ENCODE data around the gene SCARF1.

Gene SCARF1

DNA sequence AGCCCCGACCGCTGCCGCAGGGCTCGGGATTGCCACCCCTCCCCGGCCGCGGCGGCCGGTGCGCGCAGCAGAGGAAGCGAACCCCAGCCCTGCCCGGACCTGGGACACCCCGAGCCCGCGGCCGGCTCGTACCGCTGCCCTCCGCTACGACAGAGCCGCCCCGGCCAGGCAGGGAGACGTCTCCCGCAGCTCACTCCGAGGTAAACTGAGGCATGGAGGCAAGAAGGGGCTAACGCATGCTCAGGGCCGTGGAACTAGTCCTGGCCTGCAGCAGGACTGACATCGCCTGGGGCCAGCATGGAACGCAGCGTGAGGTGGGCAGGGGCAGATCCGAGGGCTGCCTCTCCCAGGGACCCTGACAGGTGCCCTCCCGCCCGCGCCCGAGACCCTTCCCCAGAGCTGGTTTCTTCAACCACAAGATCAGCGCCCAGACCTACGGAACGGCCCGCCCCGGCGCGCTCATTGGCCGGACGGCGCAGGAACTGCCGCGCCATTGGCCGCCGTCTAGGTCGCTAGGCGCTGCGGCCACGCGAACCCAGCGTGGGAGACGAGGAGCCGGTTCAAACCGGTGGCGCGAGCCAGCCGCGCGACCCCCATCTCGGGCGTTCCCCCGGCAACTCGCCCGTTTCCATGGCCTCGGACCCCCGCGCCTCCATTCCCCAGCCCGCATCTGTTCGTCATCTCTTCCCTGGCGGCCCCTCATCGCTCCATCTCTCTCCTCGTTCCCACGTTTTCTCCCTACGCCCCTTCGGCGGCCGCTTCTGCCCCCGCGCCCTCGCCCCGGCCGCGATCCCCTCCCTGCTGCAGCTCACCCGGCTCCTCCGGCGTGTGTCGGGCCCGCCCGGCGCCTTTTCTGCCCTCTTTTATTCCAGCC is 17.3 kb downstream of the SCARF1 start, which contains the start of gene SLC43A2:
TSS of gene SLC43A2 (minus strand) at position 853 of the 874 bp plus-strand sequence. CDS start 960 bp downstream, outside the sequence.
- H3K36me3 ChIP-seq (ENCODE audit: control insufficient read depth, insufficient read depth, low read length) = no peaks in the 10 kb centered on the region
- H3K9me3 ChIP-seq (ENCODE audit: control insufficient read depth, low read length) = no peaks in the 10 kb centered on the region
- peaks cover 28% of the 10 kb centered on the region for H3K27me3 ChIP-seq (ENCODE audit: control insufficient read depth, insufficient read depth, low read length, poor library complexity, severe bottlenecking)
- 0 to 1% methylated on average over 95 of the region's 95 CpGs for WGBS, 2 experiments
- peaks cover 17% of the 10 kb centered on the region for H3K4me1 ChIP-seq (ENCODE audit: control insufficient read depth, insufficient read depth, low read length)
- peak within 1 kb of the TSS; percentile 96 for H3K27ac ChIP-seq (ENCODE audit: insufficient read depth, low read depth, low read length, poor library complexity, severe bottlenecking)
- H3K4me3 ChIP-seq (ENCODE audit: insufficient read depth, low read depth, low read length) = peak within 1 kb of the TSS; percentile 81

GRCh38 chr17:1627182-1627981 is 18.1 kb downstream of the SCARF1 start:
- H3K27ac ChIP-seq (ENCODE audit: insufficient read depth, low read depth, low read length, poor library complexity, severe bottlenecking) = no peak overlapping the region
- H3K9me3 ChIP-seq (ENCODE audit: control insufficient read depth, low read length) = no peaks in the 10 kb centered on the region
- H3K36me3 ChIP-seq (ENCODE audit: control insufficient read depth, insufficient read depth, low read length) = no peaks in the 10 kb centered on the region
- peaks cover 28% of the 10 kb centered on the region for H3K27me3 ChIP-seq (ENCODE audit: control insufficient read depth, insufficient read depth, low read length, poor library complexity, severe bottlenecking)
- WGBS, 2 experiments = 34 to 36% methylated on average over 39 of the region's 39 CpGs
- H3K4me1 ChIP-seq (ENCODE audit: control insufficient read depth, insufficient read depth, low read length) = peaks cover 17% of the 10 kb centered on the region
- H3K4me3 ChIP-seq (ENCODE audit: insufficient read depth, low read depth, low read length) = peak overlapping the region; percentile 81

GRCh38 chr17:1626333-1626732 is 19.2 kb downstream of the SCARF1 start:
- Histone ChIP-seq H3K4me1 (ENCODE audit: control insufficient read depth, insufficient read depth, low read length) (peaks cover 21% of the 10 kb centered on the region), H3K27ac (ENCODE audit: insufficient read depth, low read depth, low read length, poor library complexity, severe bottlenecking) (no peak overlapping the region), H3K36me3 (ENCODE audit: control insufficient read depth, insufficient read depth, low read length) (no peaks in the 10 kb centered on the region), H3K9me3 (ENCODE audit: control insufficient read depth, low read length) (no peaks in the 10 kb centered on the region), H3K4me3 (ENCODE audit: insufficient read depth, low read depth, low read length) (no peak overlapping the region), H3K27me3 (ENCODE audit: control insufficient read depth, insufficient read depth, low read length, poor library complexity, severe bottlenecking) (peaks cover 28% of the 10 kb centered on the region)
- WGBS, 2 experiments = 39 to 43% methylated on average over 3 of the region's 3 CpGs

- Histone ChIP-seq H3K4me3 (ENCODE audit: insufficient read depth, low read depth, low read length) (no peak overlapping the region), H3K4me1 (ENCODE audit: control insufficient read depth, insufficient read depth, low read length) (peaks cover 26% of the 10 kb centered on the region), H3K9me3 (ENCODE audit: control insufficient read depth, low read length) (no peaks in the 10 kb centered on the region), H3K27me3 (ENCODE audit: control insufficient read depth, insufficient read depth, low read length, poor library complexity, severe bottlenecking) (peaks cover 24% of the 10 kb centered on the region), H3K36me3 (ENCODE audit: control insufficient read depth, insufficient read depth, low read length) (no peaks in the 10 kb centered on the region), H3K27ac (ENCODE audit: insufficient read depth, low read depth, low read length, poor library complexity, severe bottlenecking) (no peak overlapping the region)
- 90 to 91% methylated on average over 6 of the region's 6 CpGs for WGBS, 2 experiments
Observed at GRCh38 chr17:1625581-1625980, 20.0 kb downstream of the SCARF1 start.

DNA sequence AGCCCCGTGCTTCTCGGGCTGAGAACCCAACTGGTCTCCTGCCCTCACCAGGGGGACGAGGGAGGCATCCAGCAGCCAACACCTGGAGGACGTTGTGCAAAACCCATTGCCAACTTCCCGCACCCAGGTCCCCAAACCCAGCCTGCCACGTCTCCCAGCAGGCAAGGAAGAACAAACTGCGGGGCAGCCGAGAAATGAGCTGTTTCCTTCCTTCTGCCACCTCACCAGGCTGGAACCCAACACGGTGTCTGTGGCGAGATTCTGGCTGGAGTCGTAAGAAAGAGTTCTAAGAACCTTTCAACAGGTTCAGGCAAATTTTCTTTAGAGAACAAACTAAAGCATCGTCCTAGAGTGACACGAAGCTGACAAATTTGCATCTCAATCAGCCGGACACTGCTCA is 20.5 kb downstream of the SCARF1 start:
- Histone ChIP-seq H3K27me3 (ENCODE audit: control insufficient read depth, insufficient read depth, low read length, poor library complexity, severe bottlenecking) (peaks cover 18% of the 10 kb centered on the region), H3K9me3 (ENCODE audit: control insufficient read depth, low read length) (no peaks in the 10 kb centered on the region), H3K4me1 (ENCODE audit: control insufficient read depth, insufficient read depth, low read length) (peaks cover 26% of the 10 kb centered on the region), H3K4me3 (ENCODE audit: insufficient read depth, low read depth, low read length) (no peak overlapping the region), H3K36me3 (ENCODE audit: control insufficient read depth, insufficient read depth, low read length) (no peaks in the 10 kb centered on the region), H3K27ac (ENCODE audit: insufficient read depth, low read depth, low read length, poor library complexity, severe bottlenecking) (no peak overlapping the region)
- WGBS, 2 experiments = 91 to 92% methylated on average over 14 of the region's 14 CpGs

- Histone ChIP-seq H3K36me3 (ENCODE audit: control insufficient read depth, insufficient read depth, low read length) (no peaks in the 10 kb centered on the region), H3K9me3 (ENCODE audit: control insufficient read depth, low read length) (no peaks in the 10 kb centered on the region)
Observed at GRCh38 chr17:1624650-1625049, 20.9 kb downstream of the SCARF1 start.

DNA sequence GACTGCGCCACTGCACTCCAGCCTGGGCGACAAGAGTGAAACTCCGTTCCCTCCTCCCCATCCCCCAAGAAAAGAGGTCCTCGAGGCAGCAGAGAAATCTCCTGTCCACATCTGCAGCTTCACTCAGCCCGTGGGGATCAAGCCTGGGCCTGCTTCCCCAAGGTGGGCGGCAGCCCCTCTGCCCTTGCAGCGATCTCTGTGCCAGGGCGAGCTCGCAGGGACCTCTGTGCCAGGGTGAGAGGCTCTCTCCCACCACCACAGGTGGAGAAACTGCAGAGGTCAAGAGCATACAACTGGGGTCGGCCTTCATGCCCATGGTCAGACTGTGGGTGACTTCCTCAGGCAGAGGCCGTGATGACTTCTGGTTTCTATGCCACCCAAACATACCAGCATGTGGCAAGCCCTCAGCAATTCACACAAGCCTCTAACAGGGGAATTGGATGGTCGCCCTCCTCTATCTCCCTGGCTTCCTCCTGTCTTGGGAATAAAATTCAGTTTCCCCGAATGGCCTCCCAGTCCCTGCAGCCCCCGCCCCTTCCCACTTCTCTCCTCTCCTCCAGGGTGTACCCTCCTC is 22.4 kb downstream of the SCARF1 start:
- H3K4me1 ChIP-seq (ENCODE audit: control insufficient read depth, insufficient read depth, low read length) = peaks cover 33% of the 10 kb centered on the region
- H3K9me3 ChIP-seq (ENCODE audit: control insufficient read depth, low read length) = no peaks in the 10 kb centered on the region
- H3K36me3 ChIP-seq (ENCODE audit: control insufficient read depth, insufficient read depth, low read length) = no peaks in the 10 kb centered on the region
- no peak overlapping the region for H3K4me3 ChIP-seq (ENCODE audit: insufficient read depth, low read depth, low read length)
- WGBS, 2 experiments = 94% methylated on average over 14 of the region's 14 CpGs
- H3K27me3 ChIP-seq (ENCODE audit: control insufficient read depth, insufficient read depth, low read length, poor library complexity, severe bottlenecking) = peaks cover 10% of the 10 kb centered on the region
- H3K27ac ChIP-seq (ENCODE audit: insufficient read depth, low read depth, low read length, poor library complexity, severe bottlenecking) = no peak overlapping the region

More at GRCh38 chr17:1624650-1625049, 20.9 kb downstream of the SCARF1 start:
- Histone ChIP-seq H3K4me1 (ENCODE audit: control insufficient read depth, insufficient read depth, low read length) (peaks cover 29% of the 10 kb centered on the region), H3K27me3 (ENCODE audit: control insufficient read depth, insufficient read depth, low read length, poor library complexity, severe bottlenecking) (peaks cover 14% of the 10 kb centered on the region), H3K4me3 (ENCODE audit: insufficient read depth, low read depth, low read length) (no peak overlapping the region), H3K27ac (ENCODE audit: insufficient read depth, low read depth, low read length, poor library complexity, severe bottlenecking) (no peak overlapping the region)
- WGBS, 2 experiments = 87 to 89% methylated on average over 12 of the region's 12 CpGs

DNA sequence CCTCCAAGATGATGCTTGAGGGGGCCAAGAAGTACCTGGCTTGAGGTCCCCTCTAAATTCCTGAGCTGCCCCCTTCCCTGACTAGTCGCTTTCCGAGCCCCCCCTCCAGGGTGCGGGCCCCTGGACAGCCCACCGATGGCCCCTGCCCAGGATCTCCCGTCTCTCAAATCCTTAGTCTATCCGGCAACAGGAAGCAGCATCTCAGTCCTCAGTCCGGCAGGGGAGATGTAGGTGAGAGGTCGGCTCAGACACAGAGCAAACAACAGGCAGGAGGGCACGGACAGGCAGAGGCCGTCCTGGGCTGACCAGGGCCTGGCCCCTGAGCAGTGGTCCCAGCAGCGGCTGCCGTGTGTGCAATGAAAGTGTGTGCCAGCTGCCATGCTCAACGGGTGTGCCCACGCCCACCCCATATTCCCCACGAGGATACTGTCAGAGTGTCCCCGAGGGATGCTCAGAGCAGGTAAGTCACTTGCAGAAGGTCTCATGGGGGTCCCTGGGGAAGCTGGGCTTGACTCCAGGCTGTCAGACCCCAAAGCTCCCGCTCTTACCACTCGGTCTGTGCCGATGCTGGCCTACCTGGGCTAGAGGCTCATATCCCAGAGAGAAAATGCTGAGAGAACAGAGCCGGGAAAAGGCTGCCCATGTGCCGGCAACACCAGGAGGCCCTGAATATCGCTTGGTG is 24.1 kb downstream of the SCARF1 start:
- 82 to 84% methylated on average over 22 of the region's 22 CpGs for WGBS, 2 experiments
- H3K4me3 ChIP-seq (ENCODE audit: insufficient read depth, low read depth, low read length) = no peak overlapping the region
- H3K27ac ChIP-seq (ENCODE audit: insufficient read depth, low read depth, low read length, poor library complexity, severe bottlenecking) = no peak overlapping the region
- H3K4me1 ChIP-seq (ENCODE audit: control insufficient read depth, insufficient read depth, low read length) = peaks cover 23% of the 10 kb centered on the region
- no peaks in the 10 kb centered on the region for H3K9me3 ChIP-seq (ENCODE audit: control insufficient read depth, low read length)
- H3K36me3 ChIP-seq (ENCODE audit: control insufficient read depth, insufficient read depth, low read length) = no peaks in the 10 kb centered on the region
- no peaks in the 10 kb centered on the region for H3K27me3 ChIP-seq (ENCODE audit: control insufficient read depth, insufficient read depth, low read length, poor library complexity, severe bottlenecking)

GRCh38 chr17:1620486-1620885 is 25.0 kb downstream of the SCARF1 start:
- Histone ChIP-seq H3K27ac (ENCODE audit: insufficient read depth, low read depth, low read length, poor library complexity, severe bottlenecking) (no peak overlapping the region), H3K4me3 (ENCODE audit: insufficient read depth, low read depth, low read length) (no peak overlapping the region), H3K36me3 (ENCODE audit: control insufficient read depth, insufficient read depth, low read length) (no peaks in the 10 kb centered on the region), H3K9me3 (ENCODE audit: control insufficient read depth, low read length) (no peaks in the 10 kb centered on the region), H3K27me3 (ENCODE audit: control insufficient read depth, insufficient read depth, low read length, poor library complexity, severe bottlenecking) (no peaks in the 10 kb centered on the region), H3K4me1 (ENCODE audit: control insufficient read depth, insufficient read depth, low read length) (peaks cover 16% of the 10 kb centered on the region)
- 88 to 92% methylated on average over 13 of the region's 13 CpGs for WGBS, 2 experiments

Measured in ectodermal cell (in vitro differentiated cells).